HG02610 (cell line): Measurements from ENCODE around the gene NFIA.

Source experiments
- ATAC-seq: cut with Tn5 transposase; IDR thresholded peaks from one replicate; pipeline ENCODE4 v1.9.1; 2021; ENCODE audit warnings: mild to moderate bottlenecking, moderate library complexity; ENCODE audit not compliant: unreplicated experiment

Gene NFIA

DNA sequence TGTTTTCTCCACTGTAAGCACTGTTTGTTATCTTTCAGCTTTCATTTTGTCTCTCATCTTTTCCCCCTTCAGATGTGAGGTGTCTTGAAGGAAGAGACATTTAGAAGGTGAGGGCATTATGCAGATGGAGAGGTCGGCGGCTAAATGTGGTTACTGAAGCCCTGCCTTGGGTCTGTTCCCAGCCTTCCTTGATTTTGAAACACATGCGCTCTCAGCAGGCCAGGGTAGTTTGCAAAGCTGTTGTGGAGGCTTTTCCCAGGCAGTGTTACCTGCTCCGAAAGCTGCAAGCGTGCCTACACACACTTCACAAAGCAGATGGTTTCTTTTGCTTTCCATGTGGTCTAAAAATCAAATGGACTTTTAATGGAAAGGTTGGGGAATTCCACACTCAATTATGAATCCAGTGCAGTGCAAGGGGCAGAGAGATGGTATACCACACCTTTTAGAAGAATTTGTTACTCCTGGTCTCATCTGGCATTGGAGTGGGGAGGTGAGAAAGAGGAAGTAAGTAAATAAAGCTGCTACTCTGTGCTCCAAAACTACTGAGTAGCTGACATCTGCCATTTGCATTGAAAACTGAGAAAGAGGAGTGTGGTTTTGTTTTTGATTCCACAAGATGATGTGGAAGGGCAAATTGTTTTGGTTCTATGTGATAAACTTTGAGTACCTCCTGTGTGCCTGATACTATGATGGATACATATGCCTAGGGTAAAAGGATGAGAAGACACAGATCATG lies 91.9 kb downstream of the NFIA start:
- ATAC-seq = no peak

DNA sequence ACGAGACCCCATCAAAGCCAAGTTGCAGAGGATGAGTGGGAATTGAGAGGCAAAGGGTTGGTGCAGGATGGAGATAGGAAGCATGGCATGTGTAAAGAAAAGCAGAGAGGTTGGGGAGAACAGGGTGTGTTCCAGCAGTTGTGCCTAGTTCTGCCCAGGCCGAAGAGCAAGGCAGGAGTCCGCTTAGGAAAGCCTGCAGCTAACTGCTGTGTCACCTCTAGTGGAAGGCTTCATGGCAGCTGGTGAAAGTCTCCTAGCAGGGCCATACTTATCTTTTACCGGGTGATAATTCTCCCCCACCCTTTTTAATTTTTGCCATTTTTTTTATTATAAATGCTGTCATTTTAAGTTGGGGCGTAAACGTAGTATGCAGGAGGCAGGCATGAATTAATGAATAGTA lies 93.6 kb downstream of the NFIA start:
- no peak for ATAC-seq

DNA sequence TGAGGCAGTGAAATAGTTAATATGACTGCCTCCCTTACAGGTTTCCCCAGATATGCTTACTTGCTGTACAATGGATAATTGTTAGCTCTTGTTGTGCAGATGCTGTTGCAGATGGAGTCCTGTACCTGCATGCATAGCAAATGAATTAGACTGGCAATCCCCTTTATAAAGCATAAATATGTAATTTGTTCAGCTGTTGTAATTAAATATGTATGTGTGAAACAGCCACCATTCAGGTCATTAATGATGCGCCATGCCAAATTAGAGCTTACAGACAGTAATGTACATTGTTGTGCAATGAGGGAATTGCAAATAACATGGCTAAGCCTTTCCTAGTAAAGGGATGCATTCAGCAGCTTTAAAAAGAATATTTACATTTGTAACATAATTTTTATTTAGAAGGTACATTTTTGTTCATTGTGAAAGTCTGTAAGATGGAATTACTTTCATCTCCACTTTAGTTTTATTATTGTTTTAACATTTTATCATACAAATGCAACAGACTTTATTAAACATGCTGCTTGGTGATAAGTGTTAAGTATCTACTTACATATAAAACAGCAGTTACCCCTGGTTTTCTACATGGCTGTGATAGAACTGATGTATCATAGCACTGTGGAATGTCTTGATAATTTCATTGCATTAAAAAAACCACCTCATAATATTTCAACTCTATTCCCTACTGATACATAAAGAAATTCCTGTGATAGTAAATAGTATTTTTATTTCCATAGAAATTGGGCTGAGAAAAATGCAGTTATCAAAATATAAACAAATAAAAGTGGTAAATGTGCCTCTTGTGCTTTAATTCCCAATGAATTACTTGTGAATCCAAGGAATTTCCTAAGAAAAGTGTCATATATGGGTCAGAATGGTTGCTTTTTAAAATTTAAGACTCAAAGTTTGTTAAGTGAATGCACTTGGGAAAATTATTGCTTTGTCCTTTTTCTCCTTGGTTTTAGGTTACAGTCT lies 99.0 kb downstream of the NFIA start:
- ATAC-seq = no peak

DNA sequence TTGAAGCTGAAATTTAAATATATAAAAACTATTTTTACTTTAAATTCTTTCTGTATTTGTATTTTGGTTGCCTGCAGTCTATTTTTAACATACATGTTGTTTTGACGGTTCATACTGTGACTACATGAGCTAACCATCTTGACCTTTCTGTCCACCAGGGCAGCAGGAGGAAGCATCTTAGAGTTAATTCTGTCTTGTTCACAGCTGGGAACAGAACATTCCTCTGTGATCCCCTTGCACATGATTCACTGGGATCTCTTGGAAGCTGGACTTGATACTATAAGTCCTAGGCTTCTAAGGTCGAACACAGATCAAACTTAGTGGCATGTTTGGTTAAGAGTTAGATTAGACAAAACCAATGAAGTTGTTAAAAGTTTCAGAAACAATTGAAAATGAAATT lies 99.7 kb downstream of the NFIA start:
- no peak for ATAC-seq

DNA sequence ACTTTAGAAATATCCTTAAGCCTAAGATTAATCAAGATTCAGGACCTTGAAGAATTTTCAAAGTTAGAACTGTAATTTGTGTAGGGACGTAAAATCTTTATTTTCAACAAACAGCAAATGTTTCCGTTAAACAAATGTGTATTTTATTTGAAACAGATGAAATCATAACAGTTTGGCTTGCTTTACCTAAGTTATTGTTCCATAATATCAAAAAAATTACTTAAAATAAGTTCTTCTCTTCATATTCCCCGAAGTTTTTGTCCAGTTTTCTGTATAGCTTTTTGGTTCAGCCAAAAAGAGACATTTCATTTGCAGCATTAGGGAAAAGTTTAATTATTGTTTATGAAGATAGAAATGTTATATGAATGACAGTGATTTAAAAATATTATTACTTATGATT lies 100.1 kb downstream of the NFIA start:
- no peak for ATAC-seq

DNA sequence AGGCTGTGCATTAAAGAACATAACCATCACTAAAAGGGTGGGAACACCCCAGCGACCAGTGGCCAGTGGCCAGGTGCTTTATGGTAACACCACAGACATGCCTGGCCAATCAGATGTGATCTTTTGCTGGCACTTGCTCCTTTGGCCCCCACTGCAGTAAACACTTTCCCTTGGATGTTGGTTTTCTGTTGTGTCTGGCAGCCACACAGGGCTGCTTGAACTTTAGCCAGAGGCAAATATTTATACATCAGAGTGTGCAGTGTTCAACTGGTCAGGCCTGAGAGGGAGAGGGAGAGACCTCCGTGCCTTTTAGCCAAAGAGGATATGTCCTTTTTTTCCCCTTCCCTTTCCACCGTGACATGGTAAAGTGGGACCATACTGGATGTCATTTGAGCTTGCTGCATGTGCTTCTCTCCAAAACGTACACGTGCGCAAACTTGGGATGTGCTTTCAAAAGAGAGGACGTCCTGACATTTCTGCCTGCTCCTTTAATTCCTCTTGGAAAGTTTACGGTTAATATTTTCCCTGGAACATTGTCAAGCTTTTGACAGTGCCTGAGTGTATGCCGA lies 101.2 kb downstream of the NFIA start:
- no peak for ATAC-seq

DNA sequence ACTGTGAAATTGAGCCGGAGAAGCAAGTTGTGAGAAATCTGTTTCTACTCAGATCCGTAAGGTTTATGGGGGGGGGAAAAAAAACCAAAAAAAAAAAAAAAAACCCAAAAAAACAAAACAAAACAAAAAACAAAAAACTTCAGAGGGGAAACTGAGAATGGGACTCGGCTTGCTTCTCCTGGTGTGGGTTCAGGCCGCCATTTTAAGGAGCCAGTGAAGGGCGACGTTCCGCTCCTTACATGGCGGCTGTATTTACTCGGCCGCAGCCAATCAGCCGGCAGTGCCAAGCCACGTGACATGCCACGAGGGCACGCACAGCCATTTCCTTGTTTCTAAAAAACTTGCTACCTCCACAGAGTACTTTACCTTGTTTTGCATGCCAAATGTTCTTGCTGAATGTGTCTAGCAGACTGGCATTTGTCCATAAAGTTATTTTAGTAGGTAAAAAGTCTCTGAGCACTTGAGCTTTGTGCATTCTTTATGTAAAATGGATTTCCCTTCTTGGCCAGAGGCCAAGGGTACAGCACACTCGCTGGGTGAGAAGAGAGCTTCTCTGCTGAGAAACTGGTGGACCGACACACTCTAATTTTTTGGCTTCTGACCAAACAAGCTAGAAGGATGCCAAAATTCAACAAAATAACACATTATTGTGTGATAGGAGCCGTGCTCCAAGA lies 101.8 kb downstream of the NFIA start:
- no peak for ATAC-seq

DNA sequence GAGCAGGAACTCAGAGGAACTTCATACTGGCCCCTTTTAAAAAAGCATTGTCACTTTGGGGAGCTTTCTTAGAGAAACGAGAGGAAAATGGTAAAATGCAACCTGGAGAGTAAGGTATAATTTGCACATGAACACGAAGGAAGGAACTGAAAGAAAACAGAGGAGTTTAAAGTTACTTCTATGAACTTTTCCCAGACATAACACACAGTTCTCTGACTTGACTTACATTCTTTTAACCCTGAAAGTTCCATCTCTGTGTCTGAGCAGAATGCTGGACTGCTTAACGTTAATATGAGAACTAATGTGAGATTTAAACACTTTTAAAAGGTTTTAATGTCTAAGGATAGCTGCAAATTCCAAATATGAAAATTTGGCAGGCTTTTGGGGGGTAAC lies 102.3 kb downstream of the NFIA start:
- ATAC-seq = no peak

DNA sequence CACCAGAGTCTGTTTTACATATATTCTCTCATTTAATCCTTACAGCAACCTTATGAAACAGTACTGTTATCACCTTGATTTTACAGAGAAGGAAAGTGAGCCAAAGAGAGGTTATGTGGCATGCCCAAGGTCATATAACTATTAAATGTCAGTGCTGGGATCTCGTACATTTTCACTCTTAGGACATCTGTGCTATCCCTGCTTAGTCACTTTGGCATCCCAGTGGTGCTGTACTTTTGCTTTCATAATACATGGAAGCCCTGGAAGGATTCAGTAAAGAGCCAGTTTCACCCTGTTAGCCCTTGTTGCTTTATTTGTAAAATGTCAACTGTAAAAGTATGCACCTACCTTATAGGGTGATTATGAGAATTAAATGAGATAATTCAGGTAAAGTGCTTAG lies 104.4 kb downstream of the NFIA start:
- no peak for ATAC-seq

DNA sequence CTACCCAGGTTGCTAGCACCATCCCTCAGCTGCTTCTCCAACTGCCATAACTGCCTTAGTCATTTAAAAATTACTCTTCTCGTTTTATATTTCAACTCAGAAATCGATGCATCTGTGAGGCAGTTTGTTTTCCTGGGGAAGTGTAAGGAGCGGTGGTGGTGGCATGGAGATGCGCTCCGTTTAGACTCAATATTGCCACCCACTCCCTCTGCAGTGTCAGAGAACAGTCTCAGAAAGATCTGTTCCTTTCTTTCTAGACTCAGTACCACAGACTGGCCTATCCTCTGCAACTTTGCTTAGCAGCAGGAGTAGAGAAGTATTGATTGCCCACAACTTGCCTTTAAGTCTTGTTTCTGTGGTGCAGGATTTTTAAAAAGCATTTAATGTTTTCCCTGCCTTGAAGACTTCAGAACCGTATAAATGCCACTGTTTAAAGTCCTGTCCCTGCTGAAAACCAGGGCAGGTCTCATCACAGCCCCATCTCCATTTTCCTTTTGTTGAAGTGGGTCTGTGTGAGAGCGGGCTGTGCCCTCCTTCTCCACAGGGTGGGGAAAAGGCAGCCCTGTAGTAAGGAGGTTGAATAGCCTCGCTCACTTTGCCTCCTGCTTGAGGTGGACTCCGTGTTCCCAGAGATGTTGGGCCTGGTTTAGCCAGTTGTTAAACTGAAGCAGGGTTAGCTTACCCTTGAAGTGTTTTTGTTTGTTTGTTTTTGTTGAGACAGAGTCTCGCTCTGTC lies 105.2 kb downstream of the NFIA start:
- ATAC-seq = no peak

DNA sequence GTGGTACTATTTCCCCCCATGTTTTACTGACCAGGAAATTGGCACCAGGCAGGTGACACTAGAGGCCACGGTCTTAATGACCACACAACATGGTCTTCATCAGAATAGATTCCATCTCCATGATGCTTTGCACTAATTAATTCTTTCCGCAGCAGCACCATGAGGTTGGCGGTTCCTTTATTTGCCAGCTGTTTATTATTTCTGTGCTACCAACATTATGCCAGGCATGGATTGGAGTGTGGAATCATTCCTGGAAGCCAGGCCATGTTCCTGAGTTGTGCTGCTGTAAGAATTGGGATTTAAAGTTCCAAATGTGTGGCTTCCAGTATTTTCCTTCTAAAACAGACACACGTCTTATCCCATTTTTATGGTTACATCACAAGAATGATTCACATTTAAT lies 107.8 kb downstream of the NFIA start:
- ATAC-seq = no peak

DNA sequence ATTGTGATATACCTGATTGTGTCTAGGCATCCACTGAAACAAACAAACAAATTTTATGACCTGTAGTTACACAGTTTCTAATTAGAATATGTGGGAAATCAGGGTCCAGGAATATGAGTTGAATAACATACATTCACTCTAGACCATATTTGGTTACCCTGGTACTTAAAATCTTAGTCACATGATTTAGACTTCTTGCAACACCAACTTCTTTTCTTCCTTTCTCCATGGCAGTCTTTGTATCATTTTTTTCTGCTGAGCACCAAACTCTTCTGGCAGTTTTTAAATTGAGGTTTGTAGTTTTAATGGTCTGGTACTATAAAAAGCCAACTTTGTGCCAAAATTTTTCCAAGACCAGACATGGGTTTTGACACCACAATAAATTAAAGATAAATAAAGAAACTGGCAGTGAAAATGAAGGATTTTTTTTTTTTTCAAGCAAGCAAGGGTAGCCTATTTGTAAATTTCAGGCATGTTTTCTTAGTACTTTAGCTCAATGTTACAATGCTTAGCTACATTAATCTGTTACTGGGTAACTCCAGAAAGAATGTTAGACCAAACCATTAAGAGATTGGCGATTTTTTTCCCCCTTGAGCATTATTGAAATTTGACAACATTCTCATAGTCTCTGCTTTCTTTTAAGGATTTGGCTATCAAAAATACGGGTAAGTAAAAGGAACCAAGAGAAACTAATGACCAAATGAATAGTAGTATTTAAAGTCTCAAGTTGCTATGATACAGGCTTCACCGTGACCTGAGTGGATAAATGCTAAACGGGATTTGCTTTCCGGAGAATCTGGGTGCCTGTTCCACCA lies 108.5 kb downstream of the NFIA start:
- no peak for ATAC-seq

DNA sequence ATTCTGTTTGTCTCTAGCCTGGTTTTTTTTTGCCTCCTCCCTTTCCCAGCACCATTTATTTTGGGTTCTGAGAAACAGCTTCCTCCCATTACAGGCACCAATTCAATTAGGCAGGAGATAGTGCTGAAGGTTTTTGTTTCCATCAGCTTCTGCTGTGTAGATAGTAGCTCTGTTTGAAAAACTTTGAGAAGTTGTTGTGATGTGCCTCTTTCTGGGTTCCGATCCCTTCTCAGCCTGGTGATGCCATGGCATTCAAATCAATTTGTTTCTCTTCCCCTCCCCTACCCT lies 109.0 kb downstream of the NFIA start:
- ATAC-seq = no peak

DNA sequence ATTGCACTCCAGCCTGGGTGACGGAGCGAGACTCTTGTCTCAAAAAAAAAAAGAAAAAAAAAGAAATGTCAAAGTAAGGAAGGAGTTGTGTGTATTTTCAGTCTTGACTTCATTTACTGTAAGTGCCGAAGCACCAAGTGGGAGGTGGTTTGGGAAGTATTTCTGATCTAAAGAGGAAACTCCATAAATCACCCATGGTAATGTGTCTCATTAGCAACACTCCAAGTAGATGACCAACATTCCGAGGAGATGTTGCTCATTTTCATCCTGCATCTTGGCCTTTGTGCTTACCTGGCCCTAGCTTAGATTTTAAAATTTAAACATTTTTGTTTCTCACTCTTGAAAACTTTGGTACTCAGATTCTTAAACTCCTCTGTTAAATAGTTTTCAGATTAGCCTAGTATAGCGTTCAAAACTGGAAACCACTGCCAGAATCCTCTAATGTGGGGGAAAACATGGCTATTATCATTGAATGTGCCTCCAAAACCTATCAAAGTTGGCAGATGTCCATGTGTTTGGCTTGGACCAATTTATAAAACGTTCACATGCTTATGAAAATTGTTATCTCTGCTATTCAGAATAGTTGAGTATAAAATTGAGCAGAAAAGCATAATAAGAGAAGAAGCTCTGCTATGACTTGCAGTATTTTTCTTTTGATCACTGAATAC lies 110.4 kb downstream of the NFIA start:
- ATAC-seq = no peak

DNA sequence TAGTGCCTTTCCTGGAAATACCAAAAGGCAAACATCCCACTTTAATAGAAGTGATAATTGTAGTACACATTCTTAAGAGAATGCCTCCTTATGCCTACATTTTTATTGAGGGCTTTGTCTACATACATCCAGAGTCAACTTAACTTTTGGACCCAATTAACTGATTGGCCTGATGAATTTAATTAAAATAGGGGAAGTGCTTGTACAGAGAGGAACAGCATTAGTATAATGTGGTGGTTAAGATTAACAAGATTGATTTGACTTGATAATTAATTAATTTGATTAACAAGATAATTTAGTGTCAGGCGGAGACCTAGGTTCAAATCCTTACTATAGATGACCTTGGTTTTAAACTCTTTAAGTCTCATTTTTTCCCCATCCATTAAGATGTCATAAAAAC lies 111.4 kb downstream of the NFIA start:
- ATAC-seq = no peak

DNA sequence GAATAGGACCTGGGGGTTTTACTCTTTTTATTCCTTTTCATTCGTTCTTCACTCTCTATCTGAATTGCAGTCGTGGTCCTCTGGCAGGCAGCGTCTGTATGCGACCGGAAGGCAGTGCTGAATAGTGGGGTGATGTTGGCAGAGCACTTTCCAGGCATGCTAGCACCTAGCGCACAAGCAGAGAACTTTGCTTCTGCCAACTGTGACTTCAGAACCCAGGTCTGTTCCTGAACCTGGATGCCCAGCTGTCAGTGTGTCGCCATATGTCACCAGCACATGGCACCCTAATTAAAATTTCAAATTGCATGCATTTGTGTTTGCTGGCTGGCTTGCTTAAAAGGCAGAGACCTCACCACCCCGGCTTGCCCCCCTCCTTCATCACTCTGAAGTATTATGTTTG lies 116.2 kb downstream of the NFIA start:
- ATAC-seq = no peak

DNA sequence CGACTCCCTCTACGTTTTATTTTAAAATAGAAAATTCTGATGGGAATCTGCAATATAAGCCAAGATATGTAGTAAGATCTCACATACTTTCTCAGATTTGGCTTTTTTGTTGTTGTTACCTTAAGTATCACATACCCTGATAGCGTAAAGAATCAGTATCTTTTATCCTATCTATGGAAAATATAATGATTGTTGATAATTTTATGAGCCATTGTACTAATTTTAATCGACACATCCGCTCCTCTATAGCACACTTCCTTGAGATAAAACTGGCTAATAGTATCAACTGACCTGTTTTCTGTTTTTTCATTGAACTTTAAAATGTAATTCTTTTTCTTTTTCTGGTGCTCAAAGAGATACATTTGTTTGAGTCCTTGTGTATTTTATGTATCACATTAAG lies 118.7 kb downstream of the NFIA start:
- ATAC-seq = no peak

DNA sequence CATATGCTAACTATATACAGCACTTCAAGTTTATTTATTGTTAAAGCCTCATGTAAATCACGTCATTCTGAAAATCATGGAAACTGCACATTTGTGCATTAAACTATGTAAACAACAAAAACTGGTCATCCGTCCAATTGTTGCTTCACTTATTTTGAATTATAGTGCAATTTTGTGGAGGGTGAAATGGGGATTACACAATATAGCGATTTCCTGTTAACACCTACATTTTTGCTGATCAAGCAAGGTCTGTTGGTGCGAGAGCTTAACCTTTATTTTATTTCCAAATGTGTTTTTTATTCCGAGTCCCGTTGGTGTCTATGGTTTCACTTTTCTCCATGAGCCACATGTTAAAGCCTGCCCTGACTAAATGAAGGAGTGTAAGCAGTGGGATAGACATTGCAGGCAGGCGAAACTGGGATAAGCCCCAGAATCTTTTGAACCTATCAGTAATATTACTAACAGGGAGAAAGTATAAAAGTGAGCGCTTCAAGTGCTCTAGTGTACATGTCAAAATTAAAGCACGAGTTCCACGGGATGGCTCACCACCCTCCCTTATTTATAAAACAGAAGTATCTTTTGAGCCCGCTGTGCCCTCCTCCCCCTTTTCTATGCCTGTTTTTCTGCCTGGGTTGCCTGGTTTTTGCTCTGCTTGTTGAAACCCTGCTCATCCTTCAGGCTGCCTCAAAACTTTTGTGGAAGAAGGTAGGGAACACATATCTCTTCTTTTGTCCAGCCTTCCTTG lies 120.7 kb downstream of the NFIA start:
- ATAC-seq = no peak

DNA sequence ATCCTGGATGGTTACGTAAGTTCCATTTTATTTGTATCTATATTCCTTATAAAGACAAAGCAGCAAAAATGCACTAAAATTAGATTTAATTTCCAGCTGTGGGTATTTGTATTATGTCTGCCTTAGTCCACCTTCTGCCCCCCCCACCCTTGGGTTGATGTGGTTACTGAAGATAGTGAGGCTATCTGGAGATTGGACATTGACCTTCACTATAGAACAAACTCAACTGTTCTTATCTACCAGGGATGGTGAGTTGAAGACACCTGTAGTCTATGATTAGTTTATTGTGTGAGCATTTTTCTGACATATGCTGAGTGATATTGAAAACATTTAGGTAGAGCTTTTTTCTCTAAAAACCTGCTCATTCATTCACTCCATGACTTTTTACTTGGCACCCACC lies 122.2 kb downstream of the NFIA start:
- no peak for ATAC-seq
